Measurements from ENCODE around the gene ENPP1. TPM values are rescaled to one million over a fixed set of nuclear protein-coding genes. Genes with fewer than 3 reads are reported as not detected.
"Not testable (repeated sequence)": the region's sequence is repeated elsewhere in the genome, so short reads cannot be mapped to it uniquely, and the experiment has no call there.

Gene ENPP1
- total and polyA plus RNA-seq, 2 of the 4 experiments (the other 2 are of a cell fraction) = 10.9 to 38.9 TPM

DNA sequence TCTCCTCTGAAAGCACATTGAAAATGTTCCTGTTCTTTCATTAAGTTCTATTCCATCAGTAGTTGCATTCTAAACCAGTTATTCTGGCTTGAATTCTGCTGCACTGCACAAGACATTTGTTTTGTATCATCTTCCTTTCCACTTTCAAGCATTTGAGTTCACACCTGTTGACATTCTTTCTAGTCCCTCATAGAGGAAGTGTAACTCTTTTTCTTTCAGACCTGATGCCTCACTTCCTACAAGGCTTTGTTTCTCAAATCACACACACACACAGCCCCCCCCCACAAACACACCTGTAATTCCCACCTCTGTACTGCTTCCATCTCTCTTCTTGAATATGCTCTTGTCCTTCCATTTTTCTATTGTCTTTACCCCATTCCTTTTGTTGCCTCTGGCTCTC, 92.4 kb downstream of the ENPP1 start:
- Histone ChIP-seq H3K27me3 (ENCODE audit: control insufficient read depth, insufficient read depth, low read length) (no peaks in the 10 kb centered on the region; the same call in 1 of the 2 replicates), H3K36me3 (ENCODE audit: control insufficient read depth, insufficient read depth, low read length) (no peaks in the 10 kb centered on the region), H3K4me2 (ENCODE audit: low read depth, low read length) (no peak overlapping the region), H2BK15ac (ENCODE audit: low read depth, low read length) (no peak overlapping the region), H3K14ac (replicated peaks; ENCODE audit: low read depth, low read length) (no peak overlapping the region), H2BK120ac (ENCODE audit: low read depth, low read length) (no peak overlapping the region), H3K23ac (ENCODE audit: low read depth, low read length) (no peak overlapping the region), H2AK9ac (replicated peaks; ENCODE audit: low read depth, low read length, poor library complexity) (no peak overlapping the region), H3K27ac (ENCODE audit: insufficient read depth, low read length) (no peak overlapping the region), H4K20me1 (ENCODE audit: insufficient read depth, low read length) (no peaks in the 10 kb centered on the region), H3K56ac (ENCODE audit: extremely low read depth, insufficient read depth, low read length) (no peak overlapping the region), H3K18ac (ENCODE audit: low read depth, low read length) (no peak overlapping the region), H3K4me1 (ENCODE audit: control insufficient read depth, insufficient read depth, low read length) (no peaks in the 10 kb centered on the region), H4K5ac (ENCODE audit: low read depth, low read length) (no peak overlapping the region), H4K8ac (ENCODE audit: low read depth in 2 of 2, low read length in 2 of 2) (no peak overlapping the region), H3K4ac (ENCODE audit: low read depth, low read length) (no peak overlapping the region), H3K9me1 (ENCODE audit: insufficient read depth, low read length) (no peaks in the 10 kb centered on the region), H3K4me3 (ENCODE audit: insufficient read depth, low read depth, low read length) (no peak overlapping the region), H2AFZ (replicated peaks; ENCODE audit: low read length, poor library complexity) (no peak overlapping the region), H3K9me3 (ENCODE audit: control insufficient read depth, insufficient read depth, low read length) (peaks cover 9% of the 10 kb centered on the region), H2AK5ac (ENCODE audit: low read depth, low read length) (no peak overlapping the region), H4K91ac (ENCODE audit: insufficient read depth, low read depth, low read length) (no peak overlapping the region), H2BK20ac (ENCODE audit: low read depth, low read length) (no peak overlapping the region), H2BK5ac (ENCODE audit: low read depth, low read length, poor library complexity, severe bottlenecking) (no peak overlapping the region), H3K9ac (ENCODE audit: low read depth, low read length) (no peak overlapping the region), H3K79me1 (ENCODE audit: low read depth in 1 of 2, low read length in 2 of 2) (no peaks in the 10 kb centered on the region)
- ChIA-PET CTCF (interaction anchor here (1.2 kb wide), 1 partner anchor 205 kb away, joined by 4 read pairs; no protein-coding TSS in a partner anchor), POLR2A (ENCODE audit: unreplicated experiment) (no interaction called here)
- in situ Hi-C loops (cut with MboI; ENCODE audit: low sequenced_read_pairs) (no loop called here), dilution Hi-C loops (cut with HindIII; ENCODE audit: low sequenced_read_pairs, unreplicated experiment) (no loop called here), intact Hi-C loops (cut with micrococcal nuclease) (no loop called here)
- TF ChIP-seq RAD21 (IDR thresholded peaks at IDR 0.05; ENCODE audit: low read length) = no peak
- no peak for TF ChIP-seq MAFK (IDR thresholded peaks at IDR 0.05; ENCODE audit: low read depth, low read length)
- TF ChIP-seq ELK1 (IDR thresholded peaks at IDR 0.05; ENCODE audit: borderline replicate concordance, low read depth, low read length) = no peak
- ATAC-seq (ENCODE audit: low read depth) = no peak
- BruUV-seq (replicated peaks) = no TSS peak
- no peak for DNase-seq

- H3K56ac ChIP-seq (ENCODE audit: extremely low read depth, insufficient read depth, low read length); ATAC-seq (ENCODE audit: low read depth); H3K9me3 ChIP-seq (ENCODE audit: control insufficient read depth, insufficient read depth, low read length); H3K18ac ChIP-seq (ENCODE audit: low read depth, low read length); H2AFZ ChIP-seq (replicated peaks; ENCODE audit: low read length, poor library complexity); intact Hi-C loops (cut with micrococcal nuclease); H3K14ac ChIP-seq (replicated peaks; ENCODE audit: low read depth, low read length); H2BK15ac ChIP-seq (ENCODE audit: low read depth, low read length); H3K4me3 ChIP-seq (ENCODE audit: insufficient read depth, low read depth, low read length); H3K27me3 ChIP-seq (ENCODE audit: control insufficient read depth, insufficient read depth, low read length); H2AK9ac ChIP-seq (replicated peaks; ENCODE audit: low read depth, low read length, poor library complexity); H3K9me1 ChIP-seq (ENCODE audit: insufficient read depth, low read length); H4K91ac ChIP-seq (ENCODE audit: insufficient read depth, low read depth, low read length); H2BK20ac ChIP-seq (ENCODE audit: low read depth, low read length); H4K8ac ChIP-seq (ENCODE audit: low read depth in 2 of 2, low read length in 2 of 2); H2AK5ac ChIP-seq (ENCODE audit: low read depth, low read length); H4K5ac ChIP-seq (ENCODE audit: low read depth, low read length); H3K23ac ChIP-seq (ENCODE audit: low read depth, low read length); H2BK5ac ChIP-seq (ENCODE audit: low read depth, low read length, poor library complexity, severe bottlenecking); H3K4ac ChIP-seq (ENCODE audit: low read depth, low read length); H3K9ac ChIP-seq (ENCODE audit: low read depth, low read length); dilution Hi-C loops (cut with HindIII; ENCODE audit: low sequenced_read_pairs, unreplicated experiment); H3K79me1 ChIP-seq (ENCODE audit: low read depth in 1 of 2, low read length in 2 of 2); H2BK120ac ChIP-seq (ENCODE audit: low read depth, low read length); DNase-seq; H3K4me2 ChIP-seq (ENCODE audit: low read depth, low read length); H3K36me3 ChIP-seq (ENCODE audit: control insufficient read depth, insufficient read depth, low read length); BruUV-seq (replicated peaks); H3K4me1 ChIP-seq (ENCODE audit: control insufficient read depth, insufficient read depth, low read length); in situ Hi-C loops (cut with MboI; ENCODE audit: low sequenced_read_pairs); H4K20me1 ChIP-seq (ENCODE audit: insufficient read depth, low read length); H3K27ac ChIP-seq (ENCODE audit: insufficient read depth, low read length); POLR2A ChIA-PET (ENCODE audit: unreplicated experiment): not testable (repeated sequence)
- CTCF ChIA-PET = interaction anchor here (1.2 kb wide), 1 partner anchor 206 kb away, joined by 4 read pairs; no protein-coding TSS in a partner anchor
- WGBS, 2 experiments (ENCODE audit: extremely low coverage in 2 of 2, insufficient read length in 1 of 2) = 93% methylated on average over 2 of the region's 5 CpGs; no CpG with 5 or more reads in 1 of the 2 experiments
Measured at GRCh38 chr6:131901326-131901873, 93.6 kb downstream of the ENPP1 start.

Measured in IMR-90 (cell line).